Adrenal gland (tissue), 19 donors: ENCODE results near the gene SERPINC1. TPM values are rescaled to one million over a fixed set of nuclear protein-coding genes. Genes with fewer than 3 reads are reported as not detected.
"Not testable (repeated sequence)": the region's sequence is repeated elsewhere in the genome, so short reads cannot be mapped to it uniquely, and the experiment has no call there.

Experiments used
- DNase-seq, 7 donors: peaks; one replicate each; pipeline ENCODE4 v3.0.0-alpha.2; 2019 to 2020
- H3K27ac ChIP-seq, 5 donors: fragments of 200-600 bp; sonication (generic) in 4 of 5; 1 replicate in 3 of 5; 2 replicates in 2 of 5; pipeline versions ENCODE4 v1.5.1 to v1.8.0; 2016 to 2020; ENCODE audit warnings: mild to moderate bottlenecking in 1 of 5
- H3K27me3 ChIP-seq: fragments of 200-600 bp; 2 replicates; pipeline ENCODE4 v1.8.0; 2021
- H3K36me3 ChIP-seq, 2 donors: fragments of 200-600 bp; replicated peaks in 1 of 2; 1 replicate in 1 of 2; 2 replicates in 1 of 2; pipeline versions ENCODE4 v1.5.1 to v1.8.0; 2018 to 2022
- H3K4me1 ChIP-seq, 2 donors: fragments of 200-600 bp; replicated peaks in 1 of 2; 1 replicate in 1 of 2; 2 replicates in 1 of 2; pipeline versions ENCODE4 v1.5.1 to v1.8.0; 2018 to 2021
- H3K4me3 ChIP-seq, 4 donors: fragments of 200-600 bp; sonication (generic) in 3 of 4; one replicate each; pipeline ENCODE4 v1.5.1; 2016 to 2018
- H3K9me3 ChIP-seq, 3 donors: fragments of 200-600 bp; sonication (generic) in 1 of 3; replicated peaks in 1 of 3; 1 replicate in 2 of 3; 2 replicates in 1 of 3; pipeline versions ENCODE4 v1.5.1 to v1.8.0; 2016 to 2021
- CTCF ChIP-seq, 6 experiments: fragments of 450-650 bp in 4 of 6; fragments of 200-600 bp in 2 of 6; sonication (generic) in 1 of 6; IDR thresholded peaks; 1 replicate in 5 of 6; 2 replicates in 1 of 6; pipeline versions ENCODE4 v1.5.1 to v1.8.0; 2016 to 2021; ENCODE audit warnings: antibody characterized with exemption in 6 of 6, mild to moderate bottlenecking in 2 of 6, moderate library complexity in 1 of 6
- POLR2A ChIP-seq, 2 donors: fragments of 450-650 bp; IDR thresholded peaks; one replicate each; pipeline ENCODE4 v1.6.1; 2017; ENCODE audit warnings: antibody characterized with exemption in 2 of 2, mild to moderate bottlenecking in 2 of 2, moderate library complexity in 1 of 2
- WGBS, 4 donors: extraction: QIAGEN DNeasy Blood & Tissue Kit in 2 of 4; methylation state at CpG; one replicate each; pipeline versions ENCODE4 v1.1.5 to v1.1.7; 2013 to 2017; 5-methylcytosine and 5-hydroxymethylcytosine counted together
- intact Hi-C, 2 donors: fragments of 100-400 bp; cut with DNase I; formaldehyde crosslinking; loops; one replicate each; pipeline versions ENCODE4 v1.14.1 to v1.15.0; 2022 to 2023
- long read RNA-seq, 10 donors: library from polyadenylated mRNA in 3 of 10; unstranded in 2 of 10; stranded (forward) in 1 of 10; transcript quantifications; one replicate each; pipeline ENCODE4 v2.0.0 and lab custom pipeline, GENCODE V29; 2021 to 2026
- polyA plus RNA-seq, 3 donors: library from polyadenylated mRNA; stranded (reverse); fragments of 200-250 nt in 2 of 3; fragments of 350-450 nt in 1 of 3; fragmentation: Illumina TruSeq in 1 of 3; extraction: RNeasy Lipid Tissue Mini Kit (QIAGEN cat#74804) in 1 of 3; gene quantifications; one replicate each; pipeline ENCODE4 v1.2.3, GENCODE V29; 2013 to 2014
- total RNA-seq, 9 donors: library from RNA; depleted of rRNA in 4 of 9; stranded (reverse); fragments of >200 nt in 4 of 9; fragments of 120-200 nt in 1 of 9; fragmentation: NEBNext Ultra II Directional in 1 of 9; extraction: Animal tissue kit (Norgen Biotek cat#: 25700) in 1 of 9; gene quantifications; one replicate each; pipeline versions ENCODE4 v1.1.0 to v1.2.4, GENCODE V29; 2013 to 2023
- donor health status: healthy with polysubstance abuse.
- donor health status: Bipolar disorder and iron deficiency.
- donor health status: DM: yes; HTN: yes; CAD: no.
- donor health status: DM: no; HTN: no; CAD: no.
- donor health status: DM: no; HTN: no; CAD: no.
- donor health status: DM: yes; HTN: yes; CAD: no.

Gene SERPINC1
- 1 to 10 TPM in 2 of 9 donors, under 1 TPM in 4, not detected in 3; 0.19 to 1.2 (median 0.66) TPM for total RNA-seq
- under 1 TPM in 2 of 3 donors, not detected in 1; 0.40 to 0.49 TPM for polyA plus RNA-seq
- long read RNA-seq, donor 1, partial matches to known transcripts = 0 of 1 reads
- long read RNA-seq, donor 1, other reads (novel, unspliced or antisense) = 0 of 1 reads
- long read RNA-seq, donor 2 = 0 reads
- long read RNA-seq, donor 3 = 0 reads
- long read RNA-seq, donor 4 = 0 reads
- long read RNA-seq, donor 5 = 0 reads
- long read RNA-seq, donor 6 = 0 reads
- long read RNA-seq, donor 7 = 0 reads
- long read RNA-seq, donor 8, transcript SERPINC1-201 (7 exons, 1,594 nt) = major isoform, 8 of 8 reads
- long read RNA-seq, donor 8, partial matches to known transcripts = 0 of 8 reads
- long read RNA-seq, donor 8, other reads (novel, unspliced or antisense) = 0 of 8 reads
- long read RNA-seq, donor 9 = 0 reads
- long read RNA-seq, donor 10, partial matches to known transcripts = 0 of 3 reads
- long read RNA-seq, donor 10, other reads (novel, unspliced or antisense) = 0 of 3 reads

- Histone ChIP-seq H3K27ac (no peak within 1 kb of the TSS), H3K27me3 (no peaks in the 10 kb centered on the region), H3K9me3 (no peaks in the 10 kb centered on the region), H3K4me3 (no peak within 1 kb of the TSS), H3K36me3 (no peaks in the 10 kb centered on the region), H3K4me1 (no peaks in the 10 kb centered on the region)
- intact Hi-C loops = no loop called here
- no peak for DNase-seq
- WGBS, 4 donors = 91 to 97% (median 92%) methylated on average over 3 of the region's 3 CpGs
- no peak for TF ChIP-seq CTCF (IDR thresholded peaks at IDR 0.05)
- no peak for TF ChIP-seq POLR2A (IDR thresholded peaks at IDR 0.05)
These were observed at the start of gene SERPINC1 for GRCh38 chr1:173917149-173917548. Gene SERPINC1, minus strand, starts transcription at chr1:173917327. Its CDS starts 68 bp downstream, at chr1:173917259.

GRCh38 chr1:173965896-173966295 is 48.8 kb upstream of the SERPINC1 start:
- intact Hi-C loops, H3K27me3 ChIP-seq, H3K4me1 ChIP-seq, H3K4me3 ChIP-seq, DNase-seq, H3K9me3 ChIP-seq, H3K27ac ChIP-seq: not testable (repeated sequence)
- H3K36me3 ChIP-seq = peaks cover 0 to 90% of the 10 kb centered on the region in 2 donors
- 91 to 97% (median 95%) methylated on average over 5 of the region's 5 CpGs for WGBS, 4 donors

GRCh38 chr1:173963477-173963876 is 46.4 kb upstream of the SERPINC1 start:
- no peak overlapping the region for H3K4me3 ChIP-seq
- no peaks in the 10 kb centered on the region for H3K9me3 ChIP-seq
- H3K27me3 ChIP-seq = no peaks in the 10 kb centered on the region
- H3K4me1 ChIP-seq = no peaks in the 10 kb centered on the region
- peaks cover 0 to 90% of the 10 kb centered on the region in 2 donors for H3K36me3 ChIP-seq
- no peak overlapping the region for H3K27ac ChIP-seq
- DNase-seq = no peak
- TF ChIP-seq CTCF (IDR thresholded peaks at IDR 0.05) (no peak), POLR2A (IDR thresholded peaks at IDR 0.05) (no peak)
- WGBS, 4 donors = 95 to 98% (median 97%) methylated on average over 1 of the region's 1 CpG
- intact Hi-C loops = no loop called here

GRCh38 chr1:173960625-173961024 is 43.5 kb upstream of the SERPINC1 start:
- Histone ChIP-seq H3K4me3 (no peak overlapping the region), H3K36me3 (peaks cover 0 to 80% of the 10 kb centered on the region in 2 donors), H3K9me3 (no peaks in the 10 kb centered on the region), H3K4me1 (no peaks in the 10 kb centered on the region), H3K27me3 (no peaks in the 10 kb centered on the region), H3K27ac (no peak overlapping the region)
- TF ChIP-seq POLR2A (IDR thresholded peaks at IDR 0.05) (no peak), CTCF (IDR thresholded peaks at IDR 0.05) (no peak)
- intact Hi-C loops = no loop called here
- DNase-seq = no peak
- 51 to 70% (median 67%) methylated on average over 5 of the region's 5 CpGs for WGBS, 4 donors

GRCh38 chr1:173954179-173954578 is 37.1 kb upstream of the SERPINC1 start:
- Histone ChIP-seq H3K27me3 (no peaks in the 10 kb centered on the region), H3K27ac (no peak overlapping the region), H3K4me3 (no peak overlapping the region), H3K4me1 (no peaks in the 10 kb centered on the region), H3K36me3 (peaks cover 0 to 77% of the 10 kb centered on the region in 2 donors), H3K9me3 (no peaks in the 10 kb centered on the region)
- no peak for TF ChIP-seq CTCF (IDR thresholded peaks at IDR 0.05)
- TF ChIP-seq POLR2A (IDR thresholded peaks at IDR 0.05) = no peak
- intact Hi-C loops = no loop called here
- no peak for DNase-seq
